Stimulated activated CD4-positive, alpha-beta T cell treated with anti-CD3 and anti-CD28 coated beads, Interleukin-4, amount 100 ng/mL, for 1 hour (primary cell): ENCODE measurements around the gene DSTN.
A peak's percentile ranks its signal among the peaks of the same experiment; 100 is the strongest.
"Not testable (repeated sequence)": the region's sequence is repeated elsewhere in the genome, so short reads cannot be mapped to it uniquely, and the experiment has no call there.

ENCODE experiments used
- DNase-seq: peaks from one replicate; pipeline ENCODE4 v3.0.0-alpha.2; 2020

Gene DSTN

GRCh38 chr20:17653835-17654648 lies 84.2 kb downstream of the DSTN start:
- DNase-seq = no peak

GRCh38 chr20:17654649-17655285 lies 84.9 kb downstream of the DSTN start:
- DNase-seq = peak; percentile 10

GRCh38 chr20:17655286-17655651 lies 85.4 kb downstream of the DSTN start:
- no peak for DNase-seq

- DNase-seq = no peak
Observed at GRCh38 chr20:17655865-17656479, 86.1 kb downstream of the DSTN start.

GRCh38 chr20:17657079-17657825 lies 87.4 kb downstream of the DSTN start:
- DNase-seq = no peak

GRCh38 chr20:17657898-17658647 lies 88.2 kb downstream of the DSTN start:
- DNase-seq = no peak

GRCh38 chr20:17658648-17658993 lies 88.7 kb downstream of the DSTN start:
- DNase-seq = no peak

GRCh38 chr20:17659344-17659743 lies 89.5 kb downstream of the DSTN start:
- DNase-seq = not testable (repeated sequence)
